ENCODE measurements around the gene DCX.
"Not testable (repeated sequence)": the region's sequence is repeated elsewhere in the genome, so short reads cannot be mapped to it uniquely, and the experiment has no call there.

The DCX gene

DNA sequence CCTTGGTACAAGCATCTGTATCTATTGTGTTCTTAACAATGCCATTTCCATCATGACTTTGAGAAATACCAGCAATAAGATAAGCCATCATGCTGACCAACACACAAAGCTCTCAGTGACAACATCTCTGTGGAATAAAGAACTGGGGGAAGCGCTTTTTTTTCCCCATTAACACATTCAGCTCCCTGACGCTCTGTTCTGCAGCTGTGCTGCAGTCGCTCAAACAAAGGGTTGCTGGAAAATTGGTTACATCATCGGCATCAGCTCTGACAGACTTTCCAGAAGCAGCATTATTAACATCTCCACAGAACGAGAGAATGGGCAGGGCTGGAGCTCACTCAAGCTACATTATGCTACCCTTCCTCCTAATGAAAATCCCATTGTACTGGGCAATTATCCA is 39.9 kb downstream of the DCX start:
- no peak for DNase-seq (ENCODE audit: low read depth in 1 of 2, low spot score in 1 of 2)

DNA sequence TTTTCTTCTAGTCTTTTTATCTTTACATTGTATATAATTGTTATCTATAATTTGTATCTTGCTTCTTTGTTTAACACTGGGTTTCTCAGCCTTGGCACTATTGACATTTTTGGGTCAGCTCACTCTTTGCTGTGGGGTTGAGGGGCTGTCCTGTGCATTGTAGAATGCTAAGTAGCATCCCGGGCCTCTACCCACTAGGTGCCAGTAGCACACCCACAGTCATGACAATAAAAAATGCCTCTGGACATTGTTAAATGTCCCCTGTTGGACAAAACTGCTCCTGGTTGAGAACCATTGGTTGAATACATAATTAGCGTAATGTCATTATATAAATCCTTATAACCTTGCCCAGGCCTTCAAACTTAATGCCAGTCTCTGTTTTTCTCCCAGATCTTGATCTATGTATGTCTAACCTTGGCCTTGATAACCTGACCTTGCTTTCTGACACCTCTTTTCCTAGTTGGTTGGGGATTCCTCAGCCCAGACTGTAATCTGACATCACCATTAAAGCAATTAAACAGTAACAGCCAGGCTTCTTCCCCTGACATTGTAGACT is 46.1 kb downstream of the DCX start:
- DNase-seq (ENCODE audit: low read depth in 1 of 2, low spot score in 1 of 2), result no peak

DNA sequence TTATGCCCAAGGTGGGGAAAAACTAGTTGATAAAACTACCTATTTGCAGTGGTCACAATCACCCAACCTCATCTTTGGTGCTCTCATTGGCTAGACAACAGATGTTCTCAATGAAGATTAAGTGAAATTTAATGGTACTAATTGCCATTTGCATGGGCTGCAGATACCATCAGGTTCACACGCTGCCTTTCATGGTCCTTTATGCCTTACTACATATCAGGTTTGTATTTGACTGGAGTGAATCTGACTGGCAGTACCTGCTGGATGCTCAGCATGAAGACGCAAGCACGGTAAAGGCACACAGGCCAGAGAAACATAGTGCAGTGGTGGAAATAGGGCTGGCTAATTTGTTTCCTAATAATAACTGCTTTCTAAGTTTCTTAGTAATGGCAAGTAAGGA is 48.3 kb downstream of the DCX start:
- DNase-seq (ENCODE audit: low read depth in 1 of 2, low spot score in 1 of 2), result no peak

DNA sequence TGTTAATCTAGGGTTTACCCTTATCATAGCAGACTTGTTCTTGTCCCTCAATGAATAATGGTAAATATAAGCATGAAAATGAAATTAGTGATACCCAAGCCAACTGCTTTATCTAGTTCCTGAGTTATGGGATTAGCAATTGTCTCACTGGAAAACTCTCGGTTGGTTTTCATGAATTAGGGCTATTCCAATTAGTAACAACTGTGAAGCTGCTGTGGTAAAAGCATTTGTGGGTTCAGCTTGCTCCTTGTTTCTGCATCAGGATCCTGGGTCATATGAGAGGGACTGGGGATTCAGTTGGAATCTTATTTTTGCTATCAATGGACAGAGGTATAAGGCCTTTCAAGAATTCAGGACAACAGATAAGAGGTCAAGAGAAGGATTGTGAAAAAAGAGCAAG is 50.2 kb downstream of the DCX start:
- DNase-seq (ENCODE audit: low read depth in 1 of 2, low spot score in 1 of 2), result no peak

DNA sequence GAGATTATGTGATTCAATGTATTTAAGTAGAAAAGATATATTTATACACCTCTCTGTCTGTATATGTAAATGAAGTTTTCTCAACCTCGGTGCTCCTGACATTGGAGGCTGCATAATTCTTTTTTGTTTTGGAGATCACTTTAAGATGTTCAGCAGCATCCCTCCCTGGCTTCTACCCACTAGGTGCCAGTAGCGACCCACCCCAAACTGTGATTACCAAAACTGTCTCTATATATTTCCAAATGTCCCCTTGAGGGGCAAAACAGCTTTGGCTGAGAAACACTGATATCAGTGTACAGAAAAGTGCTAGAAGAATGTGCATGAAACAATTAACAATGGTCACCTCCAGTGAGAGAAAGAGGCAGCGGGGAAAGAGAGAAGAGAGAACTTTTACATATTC is 51.2 kb downstream of the DCX start:
- no peak for DNase-seq (ENCODE audit: low read depth in 1 of 2, low spot score in 1 of 2)

DNA sequence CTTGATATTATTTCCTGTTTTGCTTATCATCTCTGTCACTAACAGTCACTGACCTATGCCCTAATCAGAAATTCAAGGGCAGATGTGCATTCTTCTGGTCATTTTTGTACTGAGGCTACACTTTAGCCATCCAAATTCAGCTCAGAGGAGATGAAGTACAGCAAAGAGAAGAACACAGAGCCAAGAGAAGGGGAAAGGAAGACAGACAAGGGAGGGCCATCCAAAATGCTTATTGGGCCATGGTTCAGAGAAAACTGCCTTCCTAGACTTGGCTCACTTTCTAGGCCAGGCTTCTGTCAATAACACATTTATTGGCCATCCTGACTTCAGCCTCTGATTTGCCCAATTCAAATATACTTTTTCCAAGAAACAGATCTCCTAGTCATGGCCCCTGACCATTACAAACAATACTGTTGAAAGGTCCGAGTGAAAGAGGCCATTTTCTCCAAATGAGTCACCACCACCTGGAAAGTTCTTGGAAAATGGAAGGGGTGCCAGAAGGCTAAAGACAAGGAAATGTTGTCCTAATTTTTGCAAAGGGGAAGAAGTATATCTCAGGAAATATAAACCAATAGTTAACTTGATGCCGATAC is 56.4 kb downstream of the DCX start:
- DNase-seq (ENCODE audit: low read depth in 1 of 2, low spot score in 1 of 2), result no peak

DNA sequence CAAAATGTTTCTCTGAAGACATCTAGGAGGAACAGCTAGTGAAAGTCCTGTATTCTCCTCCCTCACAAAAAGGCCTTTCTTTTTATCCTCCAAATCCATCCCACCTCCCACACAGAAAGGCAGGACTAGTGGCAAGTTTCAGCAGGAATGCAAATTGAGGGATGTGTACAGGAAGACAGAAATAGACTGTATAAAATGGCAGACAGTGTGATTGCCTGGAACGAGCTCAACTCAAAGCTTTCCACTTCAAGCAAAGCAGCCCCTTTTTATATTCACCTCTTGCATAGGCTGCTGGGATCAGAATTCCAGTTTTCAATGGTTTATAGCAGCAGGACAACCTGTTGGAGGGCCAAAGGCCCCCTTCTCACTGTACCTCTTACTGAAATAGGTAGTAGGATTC is 57.5 kb downstream of the DCX start:
- DNase-seq (ENCODE audit: low read depth in 1 of 2, low spot score in 1 of 2), result no peak

DNA sequence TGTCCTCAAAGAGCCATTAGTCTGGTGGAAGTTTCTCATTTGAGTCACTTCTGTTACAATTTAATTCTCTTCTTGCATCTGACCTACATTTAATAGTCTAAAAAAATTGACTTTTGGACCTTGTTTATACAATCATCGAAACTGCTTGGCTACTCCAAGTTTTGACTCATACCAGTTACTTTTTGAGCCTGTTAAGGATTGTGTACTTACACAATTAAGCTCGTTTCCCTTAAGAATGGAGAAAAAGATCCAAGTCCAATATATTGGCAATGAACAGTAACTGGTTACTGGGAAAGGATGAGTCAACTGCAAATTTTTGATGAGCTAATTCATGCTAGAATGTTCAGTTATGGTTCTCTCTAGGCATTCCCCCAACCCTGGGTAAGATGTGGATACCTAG is 58.2 kb downstream of the DCX start:
- DNase-seq (ENCODE audit: low read depth in 1 of 2, low spot score in 1 of 2), result no peak

DNA sequence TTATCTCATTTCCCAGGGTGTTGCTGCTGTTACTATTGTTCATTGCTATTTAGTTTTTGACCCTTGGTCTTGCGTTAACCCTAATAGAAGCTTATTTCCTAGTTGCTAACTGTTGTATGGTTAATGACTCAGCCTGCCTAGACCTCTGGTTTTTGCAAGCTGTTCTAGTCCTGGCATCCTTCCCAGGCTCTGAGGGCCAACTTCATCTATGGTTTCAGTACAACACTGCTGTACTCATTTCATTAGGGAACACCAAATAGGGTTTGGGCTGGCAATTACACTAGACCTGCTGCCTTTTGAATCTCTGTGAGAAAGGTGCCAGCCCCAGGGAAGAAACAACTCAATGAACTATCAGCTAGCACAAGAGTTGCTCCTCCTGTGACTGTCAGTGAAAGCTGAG is 59.6 kb downstream of the DCX start:
- no peak for DNase-seq (ENCODE audit: low read depth in 1 of 2, low spot score in 1 of 2)

DNA sequence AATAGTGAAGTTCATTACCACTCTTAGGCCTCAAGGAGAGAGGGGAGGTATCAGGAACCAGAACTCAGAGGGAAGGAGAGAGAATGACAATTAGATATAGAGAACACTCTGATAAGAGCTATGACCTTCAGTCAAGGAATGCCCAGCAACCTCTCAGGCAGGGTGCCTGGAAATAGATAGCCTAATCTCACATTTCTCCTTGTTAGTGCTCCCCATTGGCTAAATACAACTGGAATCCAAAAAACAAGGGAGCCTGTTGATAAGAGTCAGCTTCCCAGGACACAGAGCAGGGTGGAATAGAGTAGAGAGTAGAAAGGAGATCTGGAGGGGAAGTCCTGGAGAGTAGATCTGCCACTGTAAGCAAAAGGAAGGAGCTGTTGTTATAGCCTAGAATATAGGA is 62.1 kb downstream of the DCX start:
- no peak for DNase-seq (ENCODE audit: low read depth in 1 of 2, low spot score in 1 of 2)

DNA sequence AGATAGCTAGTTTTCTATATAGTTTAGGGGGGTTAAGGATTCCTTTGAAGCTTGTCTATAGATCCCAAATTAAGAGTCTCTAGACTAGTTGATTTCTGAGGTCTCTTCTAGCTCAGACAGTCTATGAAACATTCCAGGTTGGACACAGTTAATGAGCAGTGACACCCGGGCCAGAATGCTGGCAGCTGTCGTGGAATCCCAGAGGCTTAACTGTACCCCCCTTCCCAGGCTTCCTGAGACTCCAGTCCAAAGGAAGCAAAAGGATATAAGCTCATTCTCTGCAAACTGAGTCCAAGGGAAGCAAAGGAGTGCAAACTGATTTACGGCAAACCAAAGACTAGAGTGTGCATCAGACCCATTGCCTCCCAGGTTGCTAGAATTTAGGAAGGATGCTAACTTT is 62.9 kb downstream of the DCX start:
- no peak for DNase-seq (ENCODE audit: low read depth in 1 of 2, low spot score in 1 of 2)

DNA sequence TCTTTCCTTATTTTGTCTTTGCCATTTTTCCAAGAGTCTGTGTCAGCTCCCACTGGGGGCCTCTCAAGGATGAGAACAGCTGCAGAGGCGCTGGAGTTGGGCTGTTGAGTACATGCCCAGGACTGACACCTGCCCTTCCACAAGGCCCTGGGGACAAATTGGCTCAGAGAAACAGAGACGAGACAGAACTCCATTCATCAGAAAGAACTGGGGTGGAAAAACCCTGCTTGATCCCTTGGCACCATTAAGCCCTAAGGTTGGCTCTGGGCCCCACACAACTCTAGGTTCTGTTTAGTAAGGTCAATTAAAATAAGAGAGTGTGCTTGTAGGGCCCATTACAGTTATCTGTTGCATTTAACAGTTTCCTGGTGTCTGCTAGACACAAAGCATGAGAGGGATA is 63.6 kb downstream of the DCX start:
- DNase-seq (ENCODE audit: low read depth in 1 of 2, low spot score in 1 of 2), result no peak

DNA sequence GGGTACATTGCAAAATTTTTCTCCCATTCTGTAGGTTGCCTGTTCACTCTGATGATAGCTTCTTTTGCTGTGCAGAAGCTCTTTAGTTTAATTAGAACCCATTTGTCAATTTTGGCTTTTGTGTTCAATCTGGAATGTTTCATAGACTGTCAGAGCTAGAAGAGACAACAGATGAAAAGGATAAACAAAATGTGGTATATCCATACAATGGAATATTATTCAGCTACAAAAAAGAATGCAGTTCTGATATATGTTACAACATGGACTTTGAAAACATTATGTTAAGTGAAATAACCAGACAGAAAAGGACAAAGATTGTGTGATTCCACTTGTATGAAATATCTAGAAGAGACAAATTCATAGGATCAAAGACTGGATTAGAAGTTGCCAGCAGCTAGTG is 65.8 kb downstream of the DCX start:
- not testable (repeated sequence) for DNase-seq (ENCODE audit: low read depth in 1 of 2, low spot score in 1 of 2)

DNA sequence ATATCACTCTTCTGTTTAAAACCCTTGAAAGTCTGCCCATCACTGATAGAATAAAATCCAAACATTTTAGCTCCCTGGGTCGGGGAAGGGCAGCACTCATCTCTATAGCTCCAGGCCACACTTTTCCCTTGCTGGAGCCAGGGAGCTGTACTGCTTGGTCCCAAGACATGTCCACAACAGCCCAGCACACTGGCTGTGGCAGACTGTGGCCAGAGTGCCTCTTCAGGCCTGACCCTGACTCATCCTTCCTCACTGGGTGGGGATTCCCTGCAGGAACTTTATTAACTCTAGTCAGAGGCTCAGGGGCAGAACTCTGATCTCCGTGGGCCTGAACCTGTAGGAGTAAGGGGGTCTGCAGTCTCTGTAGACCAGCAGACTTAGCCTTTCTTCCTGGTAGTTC is 71.9 kb downstream of the DCX start:
- DNase-seq (ENCODE audit: low read depth in 1 of 2, low spot score in 1 of 2), result no peak

DNA sequence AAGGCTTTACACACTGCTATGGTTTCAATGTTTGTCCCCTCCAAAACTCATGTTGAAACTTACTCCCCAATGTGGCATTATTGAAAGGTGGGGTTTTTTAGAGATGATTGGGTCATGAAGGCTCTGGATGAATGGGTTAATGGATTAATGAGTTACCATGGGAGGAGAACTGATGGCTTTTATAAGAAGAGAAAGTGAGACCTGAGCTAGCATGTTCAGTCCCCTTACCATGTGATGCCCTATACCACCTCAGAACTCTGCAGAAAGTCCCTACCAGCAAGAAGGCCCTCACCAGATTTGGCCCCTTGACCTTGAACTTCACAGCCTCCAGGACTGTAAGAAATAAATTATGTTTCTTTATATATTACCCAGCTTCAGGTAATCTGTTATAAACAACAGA is 72.8 kb downstream of the DCX start:
- DNase-seq (ENCODE audit: low read depth in 1 of 2, low spot score in 1 of 2), result no peak

DNA sequence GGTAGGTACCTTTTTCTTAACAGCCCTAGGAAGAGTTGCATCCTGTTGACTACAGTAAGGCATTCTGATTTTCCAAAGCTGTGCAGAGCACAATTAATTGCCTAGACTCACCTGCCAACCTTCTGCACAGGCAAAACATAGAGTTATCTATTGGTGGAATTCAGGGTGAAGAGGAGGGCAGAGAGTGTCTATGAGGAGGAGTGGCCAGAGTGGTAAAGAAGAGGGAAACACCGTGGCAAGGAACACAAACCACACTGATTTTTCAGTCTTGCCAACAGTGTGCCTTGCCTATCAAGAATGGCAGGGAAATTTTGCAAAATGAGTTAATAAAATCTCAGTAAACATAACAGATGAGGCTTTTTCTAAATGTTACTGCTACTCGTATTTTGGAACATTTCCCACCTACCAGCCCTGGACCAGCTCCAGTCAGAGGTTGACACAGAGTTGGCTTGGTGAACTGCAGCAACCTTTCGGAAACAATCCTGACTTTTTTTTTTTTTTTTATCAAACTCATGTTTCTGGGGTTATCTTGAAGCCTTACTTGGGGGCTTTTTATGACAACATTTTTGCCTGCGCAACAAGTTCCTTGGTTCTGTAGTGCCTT is 73.8 kb downstream of the DCX start:
- no peak for DNase-seq (ENCODE audit: low read depth in 1 of 2, low spot score in 1 of 2)

DNA sequence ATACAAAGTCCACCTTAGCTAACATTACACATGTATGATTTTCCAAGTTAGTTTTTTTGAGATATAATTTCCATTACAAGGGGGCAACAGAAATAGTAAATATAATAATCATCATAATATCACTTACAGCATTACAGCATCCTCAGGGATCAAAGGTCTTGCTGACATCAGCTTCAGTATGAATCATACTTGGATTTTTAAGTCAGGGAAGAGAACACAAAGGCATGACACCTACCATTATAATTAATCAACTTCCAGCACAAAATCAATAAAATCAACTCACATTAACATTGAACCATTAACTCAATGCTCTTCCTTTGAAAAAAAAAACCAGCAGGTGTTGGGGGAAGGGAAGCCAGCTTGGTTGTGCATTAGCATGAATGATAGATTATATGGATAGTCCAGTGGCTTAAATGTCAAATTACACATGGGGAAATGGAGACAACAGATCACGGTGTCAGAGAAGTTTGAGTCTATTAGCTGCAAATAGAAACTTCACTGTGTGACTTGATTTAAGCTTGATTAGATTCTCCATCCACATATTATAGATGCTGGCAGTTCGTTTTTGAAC is 74.8 kb downstream of the DCX start:
- no peak for DNase-seq (ENCODE audit: low read depth in 1 of 2, low spot score in 1 of 2)

DNA sequence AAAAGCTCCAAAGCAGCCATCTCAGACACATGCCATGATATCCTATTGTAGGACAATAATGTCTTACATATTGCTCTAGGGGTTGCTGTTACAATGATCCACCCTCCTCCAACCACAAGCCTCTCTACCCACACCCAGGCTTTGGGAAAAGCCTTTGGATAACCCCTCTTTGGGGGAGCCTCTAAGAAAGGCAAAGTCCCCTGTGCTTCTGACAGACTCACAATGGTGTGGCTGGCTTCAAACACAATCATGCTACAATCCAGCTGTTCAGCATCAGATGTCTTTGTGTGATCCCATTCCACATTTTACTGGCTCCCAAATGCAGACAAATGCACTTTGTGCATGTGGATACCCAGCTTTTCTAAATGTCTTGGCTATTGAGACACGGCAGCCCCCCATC is 75.9 kb downstream of the DCX start:
- DNase-seq (ENCODE audit: low read depth in 1 of 2, low spot score in 1 of 2), result no peak

DNA sequence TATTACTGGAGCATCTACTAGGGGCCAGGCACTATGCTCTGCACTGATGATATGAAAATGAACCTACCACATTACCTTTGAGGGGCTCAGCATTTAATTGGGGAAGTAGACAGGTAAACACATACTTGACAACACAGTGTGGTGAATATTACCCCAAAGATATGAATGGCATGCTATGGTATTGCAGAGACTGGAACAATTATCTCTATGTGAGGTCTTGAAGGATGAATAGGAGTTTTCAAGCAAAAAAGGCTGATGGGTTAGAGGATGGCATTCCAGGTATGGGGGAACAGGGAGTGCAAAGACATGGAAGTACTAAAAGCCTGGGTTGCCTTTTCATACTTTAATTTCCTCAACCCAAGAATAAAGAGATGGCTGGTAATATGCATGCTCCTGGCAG is 82.6 kb downstream of the DCX start:
- DNase-seq (ENCODE audit: low read depth in 1 of 2, low spot score in 1 of 2), result no peak

DNA sequence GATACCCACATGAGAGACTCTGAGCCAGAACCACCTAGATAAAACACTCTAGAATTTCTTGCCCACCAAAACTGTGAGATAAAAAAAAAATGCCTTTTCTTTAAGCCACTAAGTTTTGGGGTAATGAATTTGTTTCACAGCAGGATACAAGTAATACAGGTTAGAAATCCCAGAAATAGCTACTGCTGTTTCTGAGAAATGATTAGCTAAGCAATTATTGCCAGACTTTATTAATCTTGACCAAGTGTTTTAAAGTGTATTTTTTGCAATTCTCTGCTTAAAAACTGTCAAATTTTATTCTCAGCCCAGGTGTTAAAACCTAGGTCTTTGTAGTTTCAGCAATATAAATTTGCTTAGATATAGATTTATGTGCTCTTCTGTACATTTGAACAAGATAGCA is 83.1 kb downstream of the DCX start:
- DNase-seq (ENCODE audit: low read depth in 1 of 2, low spot score in 1 of 2), result no peak

DNA sequence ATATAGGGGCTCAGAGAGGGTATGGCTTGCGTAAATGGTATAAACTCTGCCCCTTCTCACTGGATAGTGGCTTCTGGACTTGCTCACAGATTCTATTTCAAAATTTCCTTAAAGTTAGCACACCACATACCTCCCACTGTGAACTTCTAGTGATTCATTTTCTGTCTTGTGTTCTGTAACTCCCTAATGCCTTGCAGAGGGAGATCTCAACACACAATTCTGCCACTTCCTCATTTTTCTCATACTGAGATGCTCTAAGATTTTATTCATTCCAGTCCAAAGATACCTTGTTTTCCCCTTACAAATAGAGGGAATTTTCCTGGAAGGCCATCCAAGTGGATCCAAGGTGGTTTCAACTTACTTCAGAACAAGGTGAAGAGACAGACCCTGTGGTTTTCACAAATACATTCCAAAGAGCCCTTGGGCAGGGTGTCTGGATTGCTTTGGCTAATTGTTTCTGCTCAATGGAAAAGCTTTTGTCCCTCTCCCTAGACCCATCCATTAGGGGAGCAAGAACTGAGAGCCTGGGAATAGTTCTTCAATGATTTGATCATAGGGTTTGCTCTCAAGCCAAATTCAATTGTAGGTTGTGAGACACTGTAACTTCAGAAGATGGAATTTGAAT is 89.6 kb downstream of the DCX start:
- DNase-seq (ENCODE audit: low read depth in 1 of 2, low spot score in 1 of 2), result no peak

DNA sequence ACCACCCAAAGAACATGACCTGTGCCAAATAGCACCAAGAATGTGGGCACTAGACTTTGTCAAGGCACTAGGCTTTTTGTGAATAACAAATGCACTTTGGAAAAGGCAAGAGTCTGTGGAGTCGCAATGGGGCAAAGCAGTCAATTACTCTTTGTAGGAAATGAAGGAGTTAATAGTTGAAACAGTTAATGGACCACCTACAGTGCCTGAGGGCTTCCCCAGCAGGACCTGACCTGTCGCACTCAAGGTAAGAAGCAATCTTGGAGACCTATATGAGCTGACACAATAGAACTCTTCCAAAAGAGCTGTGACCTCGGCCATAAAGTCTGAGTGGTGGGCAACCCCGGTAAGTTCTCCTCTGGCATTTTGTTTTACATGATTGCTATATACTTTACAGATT is 92.5 kb downstream of the DCX start:
- no peak for DNase-seq (ENCODE audit: low read depth in 1 of 2, low spot score in 1 of 2)

DNA sequence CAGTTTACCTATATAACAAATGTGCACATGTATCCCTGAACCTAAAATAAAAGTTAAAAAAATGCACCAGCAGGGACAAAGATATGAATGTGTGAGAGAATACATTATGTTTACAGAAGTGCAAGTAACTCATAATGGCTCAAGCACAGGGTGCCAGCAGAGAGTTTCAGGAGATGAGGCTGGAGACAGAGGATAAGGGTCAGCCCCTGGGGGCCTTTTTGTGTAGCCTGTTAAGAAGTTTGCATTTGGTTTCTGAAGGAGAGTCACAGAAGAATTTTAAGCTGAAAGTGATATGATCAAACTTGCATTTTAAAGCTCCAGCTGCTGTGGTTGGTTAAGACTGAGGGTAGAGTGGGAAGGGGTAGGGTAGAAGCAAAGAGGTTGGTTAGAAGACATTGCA is 93.1 kb downstream of the DCX start:
- DNase-seq (ENCODE audit: low read depth in 1 of 2, low spot score in 1 of 2), result no peak

All from activated T-helper 1 cell treated with anti-CD3 and anti-CD28 coated beads, Interleukin-2, amount 50 U/mL, for 16 hours (primary cell).